SK-N-SH treated with all-trans-retinoic acid at 6 μM for 48 hours (cell line): ENCODE data around the gene LIX1.

Experiments used
- ARNTL ChIP-seq: fragments of 450-650 bp; formaldehyde crosslinking; IDR thresholded peaks from 2 replicates; pipeline ENCODE4 v1.5.0; 2020; ENCODE audit warnings: low read depth, mild to moderate bottlenecking, moderate library complexity, borderline replicate concordance
- ISL1 ChIP-seq: fragments of 250-450 bp; sonication (Bioruptor Pico); IDR thresholded peaks from 2 replicates; pipeline ENCODE4 v2.1.2; 2022; ENCODE audit warnings: mild to moderate bottlenecking, moderate library complexity
- OSR1 ChIP-seq: fragments of 250-450 bp; sonication (Bioruptor Pico); IDR thresholded peaks from 2 replicates; pipeline ENCODE4 v1.8.0; 2022; ENCODE audit warnings: moderate library complexity, mild to moderate bottlenecking, inconsistent platforms
- RARB ChIP-seq: fragments of 250-450 bp; sonication (Bioruptor Pico); IDR thresholded peaks from 2 replicates; pipeline ENCODE4 v1.8.0; 2021; ENCODE audit warnings: mild to moderate bottlenecking, moderate library complexity
- SNAI2 ChIP-seq: fragments of 250-450 bp; sonication (Bioruptor Pico); IDR thresholded peaks from 2 replicates; pipeline ENCODE4 v1.5.0; 2020; ENCODE audit warnings: mild to moderate bottlenecking, moderate library complexity
- ZC3H10 ChIP-seq: fragments of 250-450 bp; sonication (Bioruptor Pico); IDR thresholded peaks from 2 replicates; pipeline ENCODE4 v1.5.1; 2021; ENCODE audit warnings: mild to moderate bottlenecking, moderate library complexity
- ZFP30 ChIP-seq: fragments of 450-650 bp; formaldehyde crosslinking; IDR thresholded peaks from 2 replicates; pipeline ENCODE4 v1.5.0; 2022; ENCODE audit warnings: mild to moderate bottlenecking, moderate library complexity
- ZNF565 ChIP-seq: fragments of 450-650 bp; formaldehyde crosslinking; conservative IDR thresholded peaks from 2 replicates; pipeline ENCODE4 v1.5.0; 2020; ENCODE audit warnings: low read depth, mild to moderate bottlenecking, moderate library complexity
- TF ChIP-seq, protein P1 (sequence below): fragments of 250-450 bp; sonication (Bioruptor Pico); IDR thresholded peaks from 2 replicates; pipeline ENCODE4 v1.8.0; 2021; ENCODE audit warnings: low read depth, mild to moderate bottlenecking, moderate library complexity, borderline replicate concordance

DNA sequence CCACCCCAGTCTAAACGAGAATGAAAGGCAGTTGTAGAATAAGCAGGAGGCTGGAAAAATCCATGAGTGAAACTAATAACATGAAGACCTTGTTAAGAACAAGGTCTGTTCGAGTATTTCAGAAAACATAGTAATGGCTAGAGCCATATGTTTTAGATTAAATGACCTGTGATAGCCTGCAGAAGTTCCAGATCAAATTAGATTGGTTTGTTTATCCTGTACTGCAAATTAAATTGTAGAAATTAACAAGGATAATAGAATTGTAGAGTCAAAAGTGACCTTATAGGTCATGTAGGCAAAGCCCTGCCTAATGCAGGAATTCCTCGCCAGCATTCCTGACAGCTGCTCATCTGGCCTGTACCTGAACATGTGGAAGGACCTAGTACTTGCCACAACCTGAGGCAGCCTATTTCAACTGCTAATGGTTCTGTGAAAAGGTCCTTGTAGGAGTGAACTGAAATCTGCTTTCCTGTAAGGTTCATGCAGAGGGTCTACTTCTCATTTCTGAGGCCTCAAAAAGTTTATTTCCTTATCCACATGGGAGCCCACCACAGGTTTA lies 17.2 kb downstream of the LIX1 start:
- TF ChIP-seq ARNTL: no peak
- no peak for TF ChIP-seq RARB (CRISPR knock-in tag)
- TF ChIP-seq, protein P1, sequence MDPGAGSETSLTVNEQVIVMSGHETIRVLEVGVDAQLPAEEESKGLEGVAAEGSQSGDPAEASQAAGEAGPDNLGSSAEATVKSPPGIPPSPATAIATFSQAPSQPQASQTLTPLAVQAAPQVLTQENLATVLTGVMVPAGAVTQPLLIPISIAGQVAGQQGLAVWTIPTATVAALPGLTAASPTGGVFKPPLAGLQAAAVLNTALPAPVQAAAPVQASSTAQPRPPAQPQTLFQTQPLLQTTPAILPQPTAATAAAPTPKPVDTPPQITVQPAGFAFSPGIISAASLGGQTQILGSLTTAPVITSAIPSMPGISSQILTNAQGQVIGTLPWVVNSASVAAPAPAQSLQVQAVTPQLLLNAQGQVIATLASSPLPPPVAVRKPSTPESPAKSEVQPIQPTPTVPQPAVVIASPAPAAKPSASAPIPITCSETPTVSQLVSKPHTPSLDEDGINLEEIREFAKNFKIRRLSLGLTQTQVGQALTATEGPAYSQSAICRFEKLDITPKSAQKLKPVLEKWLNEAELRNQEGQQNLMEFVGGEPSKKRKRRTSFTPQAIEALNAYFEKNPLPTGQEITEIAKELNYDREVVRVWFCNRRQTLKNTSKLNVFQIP (CRISPR knock-in tag): no peak; the same call in 1 of the 2 replicates
- TF ChIP-seq SNAI2 (CRISPR knock-in tag): peak; percentile 82
- TF ChIP-seq ZFP30 (CRISPR knock-in tag): 0 out of 2 replicates have a peak, but pooled peaks have one; percentile 25
- TF ChIP-seq ZNF565 (CRISPR knock-in tag): 0 out of 2 replicates have a peak, but pooled peaks have one; percentile 33
- TF ChIP-seq ISL1 (CRISPR knock-in tag): peak; percentile 86
- no peak for TF ChIP-seq OSR1
- no peak for TF ChIP-seq ZC3H10 (CRISPR knock-in tag)
